ENCODE data around the gene MRAP.

MRAP gene

DNA sequence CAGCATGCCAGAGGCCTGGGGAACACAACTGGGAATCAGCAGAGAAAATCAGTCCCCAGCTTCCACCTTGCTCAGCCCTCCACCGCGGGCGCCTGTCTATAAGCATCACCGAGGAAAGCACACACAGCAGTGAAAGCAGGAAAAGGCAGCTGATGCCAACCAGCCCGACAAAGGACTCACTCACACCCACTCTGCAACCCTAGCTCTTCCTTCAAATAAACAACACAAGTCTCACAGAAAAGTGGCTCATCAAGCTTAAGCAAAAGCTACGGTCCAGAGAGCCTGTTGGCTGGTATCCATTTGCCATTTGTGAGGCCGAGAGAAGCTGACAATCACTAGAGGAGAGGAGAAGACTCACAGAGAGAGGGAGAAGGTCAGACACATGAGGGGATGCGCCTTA lies 27.1 kb downstream of the MRAP start:
- DNase-seq: no peak

DNA sequence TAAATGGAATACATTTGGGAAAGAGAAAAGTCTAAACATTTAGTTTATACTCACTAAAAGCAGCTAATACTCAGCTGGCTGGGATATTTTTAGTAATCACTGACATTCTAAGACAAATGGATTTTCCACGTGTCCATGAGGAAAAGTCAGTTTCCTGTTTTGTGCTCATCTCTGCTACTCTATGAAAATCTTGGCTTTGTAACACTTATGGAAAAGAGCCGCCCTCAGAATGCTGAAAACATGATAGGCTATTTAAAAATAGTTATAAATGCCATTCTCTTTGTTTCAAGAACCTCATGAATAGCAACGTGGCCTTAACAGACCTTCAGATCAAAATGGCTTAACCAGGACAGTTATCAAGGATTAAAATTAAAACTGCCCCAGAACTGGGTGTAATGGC lies 29.9 kb downstream of the MRAP start:
- no peak for DNase-seq

DNA sequence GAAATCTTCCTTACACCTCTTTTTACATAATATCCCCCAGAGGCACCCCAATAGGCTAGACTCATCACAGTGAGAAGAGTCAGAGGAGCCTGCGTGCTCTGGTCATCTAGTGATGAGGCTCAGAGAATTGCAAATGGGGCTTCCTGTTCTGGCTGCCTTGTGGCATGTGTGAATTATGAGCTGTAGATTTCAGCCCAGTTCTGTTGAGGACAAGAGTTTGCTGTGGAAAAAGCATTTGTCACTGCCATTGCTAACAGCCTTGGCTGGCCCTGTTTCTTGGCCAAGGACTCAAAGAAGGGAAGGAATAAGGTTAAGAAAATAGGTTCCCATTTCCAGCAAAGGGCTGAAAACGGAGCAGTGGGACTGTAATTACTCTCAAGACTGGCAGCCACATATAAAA lies 30.7 kb downstream of the MRAP start:
- no peak for DNase-seq

DNA sequence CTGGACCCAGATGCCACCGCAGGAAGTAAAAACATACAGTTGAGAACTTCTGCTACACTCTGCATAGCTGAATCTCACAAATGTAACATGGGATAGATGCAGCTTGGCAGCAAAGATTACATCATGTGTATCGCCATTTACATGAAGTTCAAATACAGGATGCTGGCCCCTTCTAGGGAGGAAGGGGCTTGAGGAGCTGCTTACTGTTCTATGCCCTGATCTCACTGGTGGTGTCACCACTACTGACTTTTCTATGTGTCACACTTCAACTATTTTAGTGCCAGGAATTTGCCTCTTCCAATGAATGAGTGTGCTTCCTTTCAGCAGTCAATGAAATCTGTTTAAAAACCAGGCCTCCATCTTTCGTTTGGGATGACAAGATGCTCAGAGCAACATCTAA lies 31.1 kb downstream of the MRAP start:
- no peak for DNase-seq

DNA sequence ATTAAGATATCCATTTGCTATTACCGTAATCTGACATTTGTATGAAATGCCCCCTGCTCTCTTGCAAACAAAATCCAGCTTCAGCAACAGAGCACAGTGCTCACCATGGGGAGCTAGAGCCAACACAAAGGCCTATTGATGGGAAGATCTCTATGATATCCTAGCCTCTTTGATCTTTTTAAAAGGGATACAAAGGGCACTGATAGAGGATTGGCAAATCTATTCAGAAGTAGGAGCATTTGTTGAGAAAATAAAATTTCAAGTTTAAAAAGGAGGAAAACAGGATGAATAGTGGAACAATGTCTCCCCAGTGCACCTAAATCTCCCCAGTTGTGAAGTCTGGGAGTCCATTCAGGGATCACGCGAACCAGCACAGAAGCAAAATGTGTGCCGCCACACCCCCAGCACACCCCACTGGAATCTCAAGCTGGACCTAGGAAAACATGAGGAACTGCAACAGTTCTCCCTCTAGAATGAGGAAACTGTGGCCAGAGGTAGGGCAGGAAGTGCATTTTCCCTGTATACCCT lies 32.2 kb downstream of the MRAP start:
- no peak for DNase-seq

DNA sequence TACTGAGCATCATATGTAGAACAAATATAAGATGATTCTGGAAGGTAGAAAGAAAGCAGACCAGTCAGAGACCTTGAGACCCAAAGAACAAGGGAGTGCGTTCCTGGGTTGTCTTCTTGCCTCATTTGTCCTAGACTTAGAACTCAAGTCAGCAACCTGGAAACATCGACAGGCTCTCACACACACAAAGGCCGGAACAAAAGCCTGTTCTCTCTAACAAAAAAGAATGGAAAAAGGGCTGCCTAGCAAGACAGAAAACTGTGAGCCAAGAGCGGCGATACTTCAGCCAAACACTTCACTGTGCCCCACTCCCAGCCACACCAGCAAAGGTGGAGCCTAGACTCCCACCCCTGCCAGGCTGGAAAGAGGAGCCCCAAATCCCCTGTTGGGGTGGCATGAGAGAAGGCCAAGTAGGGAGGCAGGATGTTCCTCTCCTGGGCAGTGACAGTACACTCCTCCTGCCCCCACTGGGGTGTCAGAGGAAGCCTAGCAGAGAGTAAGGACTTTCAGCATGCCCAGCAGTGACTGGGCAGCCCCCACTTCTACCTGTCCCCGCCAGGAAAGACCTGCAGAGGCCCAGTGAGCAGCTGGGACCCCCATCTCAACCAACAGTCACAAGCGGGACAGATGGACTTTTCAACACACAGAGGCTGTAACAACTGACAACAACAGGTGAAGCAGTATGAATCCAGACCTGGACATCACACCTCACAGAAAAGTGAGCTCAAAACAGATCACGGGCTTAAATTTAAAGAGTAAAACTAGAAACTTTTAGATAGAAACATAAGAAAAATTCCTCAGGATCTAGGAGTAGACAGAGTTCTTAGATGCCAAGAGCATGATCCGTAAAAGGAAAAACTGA lies 33.0 kb downstream of the MRAP start:
- no peak for DNase-seq

DNA sequence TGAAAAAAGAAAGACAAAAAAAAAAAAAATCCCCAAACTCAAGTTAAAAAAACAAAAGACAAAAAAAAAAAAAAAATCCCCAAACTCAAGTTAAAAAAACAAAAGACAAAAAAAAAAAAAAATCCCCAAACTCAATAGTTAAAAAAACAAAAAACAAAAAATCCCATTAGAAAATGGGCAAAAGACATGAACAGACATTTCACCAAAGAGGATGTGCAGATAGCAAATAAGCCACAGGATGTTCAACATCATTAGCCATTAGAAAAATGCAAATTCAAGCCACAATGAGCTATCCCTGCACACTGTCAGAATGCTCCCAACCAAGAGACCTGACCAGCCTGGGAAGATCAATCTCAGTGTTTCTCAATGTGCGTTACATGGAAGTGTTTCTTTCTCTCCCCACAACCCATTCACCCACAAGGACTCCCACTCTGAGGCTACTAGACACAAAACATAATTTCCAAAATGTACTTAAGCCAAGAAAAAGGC lies 33.9 kb downstream of the MRAP start:
- DNase-seq: no peak

DNA sequence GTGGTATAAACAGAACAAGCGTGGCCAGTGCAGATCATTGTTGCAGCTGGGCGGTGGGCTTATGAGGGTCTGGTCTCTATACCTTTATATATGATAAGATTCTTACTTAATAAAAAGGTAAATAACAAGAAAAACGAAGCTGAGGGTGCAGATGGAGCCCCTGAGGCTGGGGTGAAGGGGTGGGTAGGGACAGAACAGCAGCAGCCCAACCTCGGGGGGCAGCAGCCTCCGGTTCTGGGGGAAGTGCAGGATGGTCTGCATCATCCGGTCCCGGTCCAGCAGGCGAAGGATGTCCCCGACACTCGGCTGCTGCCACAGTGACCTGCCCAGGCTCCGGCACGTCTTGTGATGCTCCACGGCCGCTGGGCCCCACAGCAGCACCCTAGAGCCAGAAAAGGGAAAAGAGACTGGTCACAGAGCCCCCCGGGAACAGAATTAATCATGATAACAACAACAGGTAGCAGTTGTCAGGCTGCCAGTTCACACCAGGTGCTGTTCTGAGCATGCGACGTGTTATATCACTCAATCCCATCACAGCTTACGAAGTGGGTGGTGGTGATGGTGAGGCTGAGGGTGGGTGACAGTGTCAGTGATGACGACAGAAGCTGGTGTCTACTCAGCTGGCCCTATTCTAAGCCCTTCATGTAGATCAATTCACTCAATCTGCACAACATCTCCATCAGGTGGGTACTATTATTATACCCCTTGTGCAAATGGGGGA lies 35.5 kb downstream of the MRAP start:
- no peak for DNase-seq

DNA sequence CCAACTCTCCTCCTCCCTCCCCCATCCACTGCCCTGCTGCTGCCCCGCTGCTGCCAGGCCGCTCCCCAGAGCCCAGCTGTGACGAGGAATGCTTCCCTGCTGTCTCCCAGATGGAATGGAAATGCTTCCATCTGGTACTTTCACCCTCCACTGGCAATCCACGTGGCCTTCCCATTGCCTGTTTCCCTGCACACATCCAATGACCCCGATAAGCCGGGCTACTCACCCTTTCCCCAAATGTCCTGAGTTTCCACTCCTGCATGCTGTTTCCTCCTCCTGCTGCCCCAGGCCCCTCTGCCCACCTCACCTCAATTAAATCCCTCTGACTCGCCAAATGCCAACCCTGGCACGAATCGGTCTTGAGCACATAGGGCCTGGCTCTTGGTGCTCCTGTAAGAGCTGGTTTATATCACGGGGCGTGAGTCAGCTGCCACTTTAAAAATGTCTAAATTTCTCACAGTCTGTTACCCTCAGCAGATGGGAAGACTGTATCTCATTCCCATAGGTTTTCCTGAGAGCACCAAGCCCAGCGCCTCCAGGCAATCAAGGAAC lies 36.4 kb downstream of the MRAP start:
- DNase-seq: no peak

DNA sequence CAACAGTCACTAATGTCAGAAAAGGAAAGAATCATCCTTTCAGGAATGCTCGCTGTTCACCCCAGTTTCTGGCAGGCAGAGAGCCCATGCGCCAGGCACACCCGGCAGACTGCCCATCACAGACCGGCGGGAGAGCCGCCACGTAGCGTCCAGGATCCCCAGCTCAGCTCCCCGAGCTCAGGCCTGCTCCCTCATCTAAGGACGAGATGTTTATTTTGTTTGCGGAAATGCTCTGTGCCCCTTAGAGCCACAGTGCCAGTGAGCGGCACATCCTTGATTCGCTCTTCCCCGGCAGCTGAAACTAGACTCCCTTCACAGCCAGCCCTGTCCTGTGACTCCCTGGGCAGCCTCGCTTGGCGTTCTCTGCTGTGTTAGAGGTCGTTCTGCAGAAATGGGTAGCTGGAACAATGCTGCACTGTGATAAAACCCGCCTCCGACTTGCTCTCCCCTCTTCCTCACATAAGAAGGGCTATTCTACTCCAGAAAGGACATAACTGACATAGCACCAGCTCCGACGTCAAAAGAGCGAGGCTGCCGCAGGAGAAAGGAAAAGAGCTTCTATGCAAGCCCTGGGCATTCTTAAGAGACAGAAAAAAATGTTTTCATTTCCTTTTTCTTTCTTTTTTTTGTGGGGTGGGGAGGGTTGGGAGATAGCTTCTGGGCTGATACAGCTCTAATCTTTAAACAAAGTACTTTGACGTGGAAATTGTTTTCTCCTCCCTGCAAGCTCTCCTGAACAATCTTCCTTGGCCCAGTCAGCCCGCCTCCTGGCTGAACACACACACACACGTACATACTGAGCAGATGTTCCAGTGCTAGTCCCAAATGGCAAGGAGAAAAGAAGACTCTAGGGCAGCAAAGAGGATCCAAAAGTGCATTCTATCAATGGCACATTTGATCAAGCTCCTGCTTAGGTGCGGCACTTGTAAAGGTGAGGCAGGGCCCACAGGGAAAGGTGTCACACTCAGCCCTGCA lies 37.2 kb downstream of the MRAP start:
- DNase-seq: no peak

DNA sequence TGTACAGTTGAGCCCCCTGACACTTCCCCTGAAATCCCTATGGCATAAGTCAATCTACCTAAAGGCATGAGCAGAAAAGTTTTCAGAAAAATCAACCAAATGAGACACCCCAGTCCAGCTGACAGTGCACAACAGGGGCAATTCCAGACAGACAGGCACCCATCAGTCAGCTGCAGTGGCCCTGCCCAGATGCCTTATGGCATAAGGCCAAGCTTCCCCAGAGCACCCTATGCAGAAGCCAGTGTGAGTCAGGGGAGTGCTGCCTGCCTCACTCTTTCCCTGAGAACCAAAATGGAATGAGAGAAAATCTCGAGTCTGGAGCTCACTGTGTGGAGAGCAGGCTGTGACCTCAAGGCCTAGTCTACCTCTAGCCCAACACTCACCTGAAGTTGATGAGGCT lies 38.1 kb downstream of the MRAP start:
- no peak for DNase-seq

DNA sequence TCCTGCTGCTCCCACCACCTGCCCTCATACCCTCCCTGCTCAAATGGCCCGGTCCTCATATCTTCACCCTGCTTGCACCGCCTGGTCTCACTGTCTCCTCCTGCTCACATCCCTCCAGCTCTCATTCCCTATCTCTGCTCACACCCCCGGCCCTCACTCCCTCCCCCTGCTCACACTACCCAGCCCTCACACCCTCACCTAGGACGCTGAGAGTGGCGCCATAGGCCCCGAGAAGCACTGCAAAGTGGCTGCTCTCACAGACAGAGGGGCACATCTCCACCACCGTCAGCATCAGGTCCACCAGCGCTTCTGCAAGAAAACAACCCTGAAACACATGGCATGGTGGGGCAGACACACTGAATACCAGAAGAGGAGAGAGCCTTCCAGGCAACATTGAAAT lies 38.6 kb downstream of the MRAP start:
- no peak for DNase-seq

DNA sequence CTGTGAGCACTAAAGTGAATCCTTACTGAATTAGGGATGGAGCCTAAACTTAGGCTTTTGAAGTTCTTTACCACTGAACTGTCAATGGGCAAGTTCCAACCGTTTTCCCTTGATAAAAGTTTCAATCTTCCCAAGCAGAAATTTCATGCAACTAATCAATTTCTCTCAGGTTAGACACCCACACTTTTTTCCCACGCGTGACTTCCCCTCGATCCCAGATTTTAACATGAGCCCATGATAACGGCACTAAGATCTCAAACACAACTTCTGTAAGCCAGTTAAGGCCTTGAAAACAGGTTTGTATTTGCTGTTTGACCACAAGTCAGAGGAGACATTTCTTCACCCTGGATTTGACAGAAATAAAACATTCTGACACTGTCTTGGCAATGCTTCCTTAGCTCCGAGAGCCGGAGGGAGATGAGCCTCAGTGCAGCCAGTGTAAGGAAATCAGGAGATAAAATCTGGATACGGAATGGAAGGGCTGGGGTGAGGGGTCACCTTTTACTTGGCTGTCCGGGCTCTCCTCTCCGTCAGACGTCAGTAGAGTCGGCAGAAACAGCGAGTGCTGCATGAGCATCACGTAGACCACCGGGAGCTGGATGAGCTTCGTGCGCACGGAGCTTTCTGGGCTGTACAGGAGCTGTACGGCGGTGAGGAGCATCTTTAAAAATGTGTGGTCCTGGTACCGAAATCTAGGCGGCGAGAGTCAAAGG lies 39.7 kb downstream of the MRAP start:
- no peak for DNase-seq

DNA sequence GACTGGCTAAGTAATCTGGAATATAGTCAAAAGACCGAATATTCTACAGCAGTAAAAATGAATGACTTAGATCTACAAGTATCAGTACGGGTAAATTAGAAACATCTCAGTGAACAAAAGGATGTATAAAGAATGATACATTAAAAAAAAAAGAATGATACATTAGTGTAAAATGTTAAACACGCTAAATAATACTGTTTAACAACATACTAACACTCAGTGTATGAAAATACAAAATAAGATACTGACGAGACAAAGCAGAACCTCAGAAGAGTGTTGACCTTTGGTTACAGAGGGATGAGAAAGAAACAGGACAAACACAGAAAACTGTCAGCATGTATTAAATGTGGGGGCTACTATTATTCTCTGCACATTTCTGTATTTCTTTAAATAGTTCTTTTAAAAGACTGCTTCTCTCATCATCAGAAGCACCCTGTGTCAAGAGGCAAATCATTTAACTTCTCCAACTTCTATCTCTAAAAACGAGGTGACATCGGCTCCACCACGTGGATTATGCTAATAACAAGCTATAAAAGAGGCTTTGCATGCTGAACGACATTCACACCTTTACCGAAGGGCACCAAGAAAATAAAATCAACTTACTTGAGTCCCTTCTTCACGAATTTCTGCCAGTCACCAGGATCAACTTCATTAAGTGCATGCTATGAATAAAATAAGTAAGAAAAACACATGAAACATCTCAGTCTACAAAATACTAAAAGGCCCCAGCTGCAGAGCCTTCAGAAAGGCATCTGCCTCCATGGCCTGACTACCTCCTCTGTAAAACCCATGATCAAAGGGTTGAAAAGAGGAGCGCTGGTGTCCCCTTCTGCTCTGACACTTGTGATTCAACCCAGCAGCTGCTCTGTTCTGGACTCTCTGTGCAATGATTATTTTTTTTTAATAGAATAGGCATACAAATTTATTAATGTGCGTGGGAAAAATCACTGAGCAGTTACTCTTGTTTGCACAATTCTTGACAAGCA lies 42.5 kb downstream of the MRAP start:
- DNase-seq: no peak

DNA sequence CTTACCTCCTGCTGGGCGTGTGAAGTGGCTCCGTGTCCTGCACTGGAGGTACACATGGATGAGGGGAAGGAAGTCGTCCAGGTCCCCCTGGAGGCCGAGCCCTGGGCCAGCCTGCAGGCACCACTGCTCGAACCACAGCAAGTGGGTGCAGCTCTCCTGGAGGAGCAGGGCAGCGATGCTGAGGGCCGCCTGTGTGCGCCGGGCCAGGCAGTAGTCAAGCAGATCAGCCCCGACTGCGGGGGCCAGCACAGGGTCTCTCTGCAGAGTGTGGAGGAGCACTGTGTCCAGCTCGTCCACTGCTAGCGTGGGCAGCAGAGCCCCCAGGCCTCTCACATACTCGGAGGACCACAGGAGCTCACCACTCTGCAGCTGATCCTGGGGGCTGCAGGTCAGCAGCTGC lies 48.3 kb downstream of the MRAP start:
- DNase-seq: no peak

DNA sequence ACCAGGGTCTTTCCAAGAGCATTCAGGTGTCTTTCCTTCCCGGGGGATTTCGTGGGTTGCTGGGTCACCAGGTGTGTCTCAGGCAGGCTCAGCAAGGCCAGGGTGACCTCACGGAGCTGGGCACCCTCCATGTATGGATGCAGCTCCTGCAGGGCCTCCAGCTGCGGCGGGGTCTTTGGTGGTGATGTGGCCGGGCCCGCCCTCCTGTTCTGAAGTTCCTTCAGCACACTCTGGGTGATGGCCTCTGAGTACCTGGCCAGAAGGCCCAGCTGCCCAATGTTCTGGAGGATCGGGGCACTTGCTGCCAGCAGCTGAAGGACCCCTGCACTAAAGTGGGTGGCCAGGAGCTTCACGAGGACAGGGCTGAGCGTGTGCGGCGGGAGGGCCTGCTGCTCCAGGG lies 48.7 kb downstream of the MRAP start:
- no peak for DNase-seq

DNA sequence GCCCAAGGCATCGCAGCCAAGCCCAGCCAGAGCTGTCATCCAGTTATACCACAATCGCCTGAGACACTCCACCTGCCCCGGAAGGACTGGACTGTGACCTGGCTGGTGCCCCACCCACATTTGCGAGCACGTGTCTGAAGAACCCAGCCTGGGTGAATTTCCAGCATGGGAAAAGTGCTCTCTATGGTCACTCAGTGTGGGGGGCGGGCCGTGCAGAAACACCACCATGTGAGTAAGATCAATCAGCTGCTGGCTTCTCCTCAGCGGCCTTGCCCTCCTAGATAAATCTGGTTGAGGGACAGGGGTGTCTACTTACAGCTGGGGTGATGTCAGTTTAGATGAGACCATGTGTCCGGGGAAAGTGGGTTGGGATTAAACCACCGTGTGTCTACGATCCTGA lies 49.3 kb downstream of the MRAP start:
- no peak for DNase-seq

DNA sequence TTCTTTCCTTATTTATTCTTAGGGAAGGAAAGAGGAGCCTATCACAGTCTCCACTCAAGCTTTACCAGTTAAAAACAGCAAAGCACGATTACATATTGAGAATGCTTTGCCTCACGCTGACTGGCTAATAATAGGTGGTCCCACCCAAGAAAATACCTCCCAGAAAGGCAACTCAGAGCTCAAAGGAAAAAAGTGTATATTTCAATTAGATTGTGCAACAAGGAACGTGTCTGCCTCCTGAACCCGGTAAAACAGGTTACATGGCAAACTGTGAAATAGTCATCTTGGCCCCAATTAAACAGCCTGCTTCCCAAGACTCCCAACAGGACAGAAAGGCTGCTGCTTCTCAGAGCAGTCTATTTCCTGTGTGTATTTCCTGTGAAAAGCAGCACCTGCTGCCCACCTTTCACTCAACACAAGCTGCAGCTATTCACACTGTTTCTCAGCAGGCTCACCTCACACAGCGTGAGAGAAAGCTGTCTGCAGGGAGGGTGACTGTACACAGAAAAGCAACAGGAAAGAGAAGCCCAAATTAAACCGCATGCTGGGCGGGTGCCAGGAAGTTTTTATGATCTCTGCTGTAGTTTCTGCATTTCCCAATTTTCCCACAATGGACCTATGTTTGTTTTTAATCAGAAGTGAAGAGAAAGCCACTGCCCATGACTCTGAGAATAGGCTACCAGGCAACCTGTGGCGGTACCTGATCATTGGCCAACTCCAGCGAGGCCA lies 50.1 kb downstream of the MRAP start:
- no peak for DNase-seq

DNA sequence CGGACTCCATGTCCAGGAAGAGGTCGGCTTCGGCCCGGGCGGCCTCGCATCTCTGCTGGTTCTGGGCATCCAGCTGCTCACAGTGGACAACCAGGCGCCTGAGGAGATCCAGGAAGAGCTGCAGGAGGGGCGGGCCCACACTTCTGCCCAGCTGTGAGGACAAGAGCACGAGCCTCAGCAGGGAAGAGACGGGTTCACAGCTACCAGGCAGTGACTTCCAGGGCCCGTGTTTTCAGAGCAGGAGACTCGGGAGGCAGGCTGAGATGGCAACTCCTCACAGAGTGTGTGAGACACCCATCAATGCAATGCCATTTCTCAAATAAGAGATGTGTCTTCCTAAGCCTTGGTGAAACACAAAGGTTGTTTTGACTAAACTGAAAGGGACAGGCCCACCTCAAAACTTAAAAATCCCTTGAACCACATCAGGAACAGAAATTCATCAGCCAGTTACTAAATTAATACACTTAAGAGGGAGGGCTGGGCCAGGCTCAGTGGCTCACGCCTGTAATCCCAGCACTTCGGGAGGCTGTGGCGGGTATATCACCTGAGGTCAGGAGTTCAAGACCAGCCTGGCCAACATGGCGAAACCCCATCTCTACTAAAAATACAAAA lies 50.8 kb downstream of the MRAP start:
- DNase-seq: no peak

Measured in activated CD4-positive, alpha-beta T cell treated with anti-CD3 and anti-CD28 coated beads, Interleukin-2, Interleukin-6, amounts not matched to agents 100 ng/mL and 50 ng/mL, durations not matched to agents 16 hours and 8 hours (primary cell).